H1 (cell line): Measurements from ENCODE around the gene PRSS50. TPM values are rescaled to one million over a fixed set of nuclear protein-coding genes. Genes with fewer than 3 reads are reported as not detected.
A peak's percentile ranks its signal among the peaks of the same experiment; 100 is the strongest.

Source experiments
- CTCF ChIA-PET: fragments of 300-600 bp; sonication (Branson Sonifier 250); formaldehyde crosslinking; loops from one replicate; lab custom pipeline; 2021; ENCODE audit not compliant: partially characterized antibody; lab: Charles Lee
- POLR2A ChIA-PET: fragments of 300-600 bp; sonication (Branson Sonifier 250); formaldehyde crosslinking; loops from one replicate; lab custom pipeline; 2021; ENCODE audit warnings: inconsistent platforms; ENCODE audit not compliant: partially characterized antibody; lab: Charles Lee
- DNase-seq, 2 experiments: peaks; one replicate each; pipeline versions ENCODE4 v3.0.0 to v3.0.0-alpha.2; 2010 to 2022; ENCODE audit warnings: low spot score in 2 of 2, low read depth in 1 of 2, mixed read lengths in 1 of 2
- FAIRE-seq: peaks from 2 replicates; lab custom pipeline; 2011; peaks lifted over from hg19 to GRCh38; lab: Jason Lieb, UNC
- H2AFZ ChIP-seq: 2 replicates; pipeline ENCODE4 v1.8.1; 2012; ENCODE audit warnings: low read length, inconsistent platforms
- H2AK5ac ChIP-seq: 2 replicates; pipeline ENCODE4 v1.6.1; 2013; ENCODE audit warnings: low read depth, low read length
- H2BK120ac ChIP-seq: replicated peaks from 2 replicates; pipeline ENCODE3; 2013; ENCODE audit warnings: low read depth, low read length, inconsistent platforms
- H2BK12ac ChIP-seq: 2 replicates; pipeline ENCODE4 v1.6.1; 2013; ENCODE audit warnings: low read depth, low read length
- H2BK15ac ChIP-seq: 2 replicates; pipeline ENCODE4 v1.6.1; 2013; ENCODE audit warnings: low read length
- H2BK20ac ChIP-seq: 2 replicates; pipeline ENCODE4 v1.6.1; 2013; ENCODE audit warnings: low read length
- H2BK5ac ChIP-seq: 2 replicates; pipeline ENCODE4 v1.6.1; 2013; ENCODE audit warnings: low read depth, low read length
- H3K14ac ChIP-seq: 2 replicates; pipeline ENCODE4 v1.6.1; 2013; ENCODE audit warnings: inconsistent platforms; ENCODE audit not compliant: insufficient read length
- H3K18ac ChIP-seq: 2 replicates; pipeline ENCODE4 v1.6.1; 2013; ENCODE audit warnings: low read length; ENCODE audit errors: extremely low read depth
- H3K23ac ChIP-seq: 2 replicates; pipeline ENCODE4 v1.6.1; 2013; ENCODE audit warnings: inconsistent platforms; ENCODE audit not compliant: insufficient read length
- H3K23me2 ChIP-seq: 2 replicates; pipeline ENCODE4 v1.6.1; 2013; ENCODE audit warnings: low read depth, low read length
- H3K27ac ChIP-seq: 2 replicates; pipeline ENCODE4 v1.6.1; 2011; ENCODE audit warnings: low read depth, low read length, inconsistent platforms
- H3K27me3 ChIP-seq, 4 experiments: replicated peaks in 1 of 4; 1 replicate in 1 of 4; 2 replicates in 3 of 4; pipeline versions ENCODE4 v1.6.1 to v1.8.1; 2011 to 2013; ENCODE audit warnings: low read length in 3 of 4, mild to moderate bottlenecking in 3 of 4, inconsistent platforms in 2 of 4, mixed read lengths in 2 of 4, moderate library complexity in 1 of 4; ENCODE audit not compliant: control insufficient read depth in 3 of 4, insufficient read depth in 3 of 4; ENCODE audit errors: extremely low read depth in 1 of 4
- H3K36me3 ChIP-seq, 4 experiments: 2 replicates each; pipeline versions ENCODE4 v1.6.1 to v1.8.1; 2011 to 2013; ENCODE audit warnings: mild to moderate bottlenecking in 4 of 4, low read length in 3 of 4, moderate library complexity in 2 of 4, control low read depth in 1 of 4, inconsistent platforms in 1 of 4; ENCODE audit not compliant: insufficient read depth in 4 of 4, control insufficient read depth in 2 of 4
- H3K4ac ChIP-seq: replicated peaks from 2 replicates; pipeline ENCODE3; 2013; ENCODE audit warnings: low read length, low read depth, mixed read lengths, inconsistent platforms; ENCODE audit not compliant: insufficient read length
- H3K4me1 ChIP-seq, 4 experiments: replicated peaks in 1 of 4; 1 replicate in 1 of 4; 2 replicates in 3 of 4; pipeline versions ENCODE4 v1.6.1 to v1.8.1; 2011 to 2013; ENCODE audit warnings: low read length in 3 of 4, inconsistent platforms in 2 of 4, mixed read lengths in 1 of 4; ENCODE audit not compliant: insufficient read depth in 4 of 4, control insufficient read depth in 3 of 4
- H3K4me2 ChIP-seq, 2 experiments: 2 replicates each; pipeline versions ENCODE4 v1.6.1 to v1.8.1; 2011 to 2013; ENCODE audit warnings: low read depth in 2 of 2, low read length in 2 of 2, control low read depth in 1 of 2, inconsistent platforms in 1 of 2, mild to moderate bottlenecking in 1 of 2; ENCODE audit not compliant: insufficient read depth in 1 of 2
- H3K4me3 ChIP-seq, 4 experiments: fragments of 200-600, 300-600 bp in 1 of 4; sonication (generic), shearing (Covaris generic), sonication (Bioruptor Twin) in 1 of 4; 2 replicates each; pipeline versions ENCODE4 v1.5.1 to v1.8.1; 2011 to 2016; ENCODE audit warnings: low read length in 4 of 4, low read depth in 3 of 4, control low read depth in 2 of 4, inconsistent platforms in 2 of 4, mild to moderate bottlenecking in 2 of 4, mixed read lengths in 1 of 4, moderate library complexity in 1 of 4; ENCODE audit not compliant: insufficient read depth in 2 of 4; ENCODE audit errors: extremely low read depth in 1 of 4
- H3K56ac ChIP-seq: replicated peaks from 2 replicates; pipeline ENCODE3; 2013; ENCODE audit warnings: low read depth, mild to moderate bottlenecking, mixed read lengths, low read length, inconsistent platforms; ENCODE audit not compliant: insufficient read length
- H3K79me1 ChIP-seq: 2 replicates; pipeline ENCODE4 v1.6.1; 2013; ENCODE audit warnings: low read depth, low read length, control low read depth
- H3K79me2 ChIP-seq, 2 experiments: 2 replicates each; pipeline versions ENCODE4 v1.6.1 to v1.8.1; 2012 to 2013; ENCODE audit warnings: low read length in 2 of 2, mild to moderate bottlenecking in 2 of 2, inconsistent platforms in 1 of 2; ENCODE audit not compliant: insufficient read depth in 2 of 2, control insufficient read depth in 1 of 2
- H3K9ac ChIP-seq, 4 experiments: replicated peaks in 1 of 4; 1 replicate in 1 of 4; 2 replicates in 3 of 4; pipeline versions ENCODE4 v1.6.1 to v1.8.1; 2011 to 2013; ENCODE audit warnings: low read depth in 3 of 4, low read length in 3 of 4, control low read depth in 2 of 4, mild to moderate bottlenecking in 2 of 4, moderate library complexity in 2 of 4, inconsistent platforms in 1 of 4; ENCODE audit errors: extremely low read depth in 1 of 4
- H3K9me3 ChIP-seq, 2 experiments: 2 replicates each; pipeline versions ENCODE4 v1.6.1 to v1.8.1; 2012 to 2013; ENCODE audit warnings: mild to moderate bottlenecking in 2 of 2, moderate library complexity in 2 of 2, control low read depth in 1 of 2, inconsistent platforms in 1 of 2, low read depth in 1 of 2, low read length in 1 of 2, mixed read lengths in 1 of 2; ENCODE audit not compliant: insufficient read depth in 2 of 2
- H4K20me1 ChIP-seq, 2 experiments: replicated peaks in 1 of 2; 2 replicates each; pipeline versions ENCODE3 to v1.8.1; 2011 to 2013; ENCODE audit warnings: inconsistent platforms in 2 of 2, low read length in 2 of 2, mild to moderate bottlenecking in 1 of 2; ENCODE audit not compliant: insufficient read depth in 2 of 2, control insufficient read depth in 1 of 2
- H4K5ac ChIP-seq: 2 replicates; pipeline ENCODE4 v1.6.1; 2013; ENCODE audit warnings: low read length, low read depth, mixed read lengths, inconsistent platforms; ENCODE audit not compliant: insufficient read length
- H4K8ac ChIP-seq: 2 replicates; pipeline ENCODE4 v1.8.0; 2013; ENCODE audit warnings: mild to moderate bottlenecking, moderate library complexity, low read length, inconsistent platforms; ENCODE audit not compliant: insufficient read depth; ENCODE audit errors: extremely low read depth
- H4K91ac ChIP-seq: replicated peaks from 2 replicates; pipeline ENCODE3; 2013; ENCODE audit warnings: low read length, mixed read lengths, inconsistent platforms; ENCODE audit not compliant: insufficient read length
- ASH2L ChIP-seq: fragments of 200-600, 300-600 bp; sonication (generic); IDR thresholded peaks from one replicate; pipeline ENCODE4 v1.7.1; 2017; ENCODE audit warnings: low read length
- CTCF ChIP-seq, 3 experiments: IDR thresholded peaks; 1 replicate in 2 of 3; 2 replicates in 1 of 3; pipeline versions ENCODE4 v1.5.1 to v1.6.1; 2011; ENCODE audit warnings: low read length in 3 of 3, mild to moderate bottlenecking in 3 of 3, inconsistent platforms in 2 of 3, low read depth in 1 of 3, moderate library complexity in 1 of 3; ENCODE audit not compliant: insufficient read depth in 1 of 3; ENCODE audit errors: control extremely low read depth in 1 of 3
- FOSL1 ChIP-seq: IDR thresholded peaks from 2 replicates; pipeline ENCODE4 v1.6.1; 2011; ENCODE audit warnings: mild to moderate bottlenecking, low read depth, low read length, moderate library complexity; ENCODE audit not compliant: insufficient read depth
- GABPA ChIP-seq: IDR thresholded peaks from 2 replicates; pipeline ENCODE4 v1.6.1; 2011; ENCODE audit warnings: mild to moderate bottlenecking, low read length, moderate library complexity, borderline replicate concordance; ENCODE audit not compliant: insufficient read depth
- KDM5A ChIP-seq: fragments of 200-600 bp; IDR thresholded peaks from 2 replicates; pipeline ENCODE4 v1.7.1; 2012; ENCODE audit warnings: mild to moderate bottlenecking, low read length, inconsistent platforms, mixed read lengths
- POU5F1 ChIP-seq: IDR thresholded peaks from 2 replicates; pipeline ENCODE4 v1.6.1; 2011; ENCODE audit warnings: low read depth, mild to moderate bottlenecking, low read length, moderate library complexity
- RAD21 ChIP-seq, 2 experiments: IDR thresholded peaks in 1 of 2; conservative IDR thresholded peaks in 1 of 2; 2 replicates each; pipeline ENCODE4 v1.6.1; 2011; ENCODE audit warnings: low read depth in 2 of 2, low read length in 2 of 2, improper control_type of control experiment in 1 of 2, inconsistent platforms in 1 of 2, mild to moderate bottlenecking in 1 of 2, moderate library complexity in 1 of 2
- RFX5 ChIP-seq: IDR thresholded peaks from 2 replicates; pipeline ENCODE4 v1.6.1; 2011; ENCODE audit warnings: low read depth, low read length, improper control_type of control experiment, borderline replicate concordance
- SIN3A ChIP-seq, 2 experiments: IDR thresholded peaks in 1 of 2; conservative IDR thresholded peaks in 1 of 2; 2 replicates each; pipeline ENCODE4 v1.6.1; 2011 to 2012; ENCODE audit warnings: low read length in 2 of 2, improper control_type of control experiment in 1 of 2, low read depth in 1 of 2, mild to moderate bottlenecking in 1 of 2
- WGBS, 2 experiments: shearing (Covaris generic) in 1 of 2; methylation state at CpG; one replicate each; pipeline versions ENCODE4 v1.1.6 to v1.1.7; 2013 to 2015; ENCODE audit warnings: low lambda C conversion rate in 2 of 2, mixed read lengths in 2 of 2, inconsistent platforms in 1 of 2, low coverage in 1 of 2, missing lambda C conversion rate in 1 of 2; ENCODE audit not compliant: insufficient replicate concordance in 2 of 2, insufficient coverage in 1 of 2, insufficient read length in 1 of 2; ENCODE audit errors: extremely low coverage in 1 of 2, missing lambda C conversion rate in 1 of 2; 5-methylcytosine and 5-hydroxymethylcytosine counted together
- polyA plus RNA-seq, 7 experiments: library from polyadenylated mRNA; depleted of rRNA in 3 of 7; stranded (reverse) in 5 of 7; unstranded in 2 of 7; fragments of >200 nt in 5 of 7; fragments of 200-250 nt in 2 of 7; gene quantifications; 1 replicate in 5 of 7; 2 replicates in 1 of 7; 4 replicates in 1 of 7; pipeline versions ENCODE4 v1.2.1 to v1.2.3, GENCODE V29; 2011 to 2013; ENCODE audit warnings: missing spikeins in 2 of 7, mixed read lengths in 2 of 7
- total RNA-seq: library from RNA; stranded (reverse); fragmentation: NEBNext Ultra II Directional; extraction: Animal tissue kit (Norgen Biotek cat#: 25700); gene quantifications from 2 replicates; pipeline ENCODE4 v1.2.1, GENCODE V29; 2021

The PRSS50 gene
- total and polyA plus RNA-seq, 2 of the 8 experiments (the other 6 are each of a cell fraction or from before 2014, with no cell fraction given) = 0.47 to 0.71 TPM

- no peak overlapping the region for H3K27ac ChIP-seq
- no peak overlapping the region; a peak in 1 of 7 replicates for H3K9ac ChIP-seq
- H3K56ac ChIP-seq = no peak overlapping the region
- H3K9me3 ChIP-seq = no peaks in the 10 kb centered on the region
- no peak overlapping the region for H2BK12ac ChIP-seq
- no peak overlapping the region for H4K91ac ChIP-seq
- no peak overlapping the region for H3K4me2 ChIP-seq
- no peak overlapping the region for H3K23ac ChIP-seq
- TF ChIP-seq ASH2L = no peak
- TF ChIP-seq SIN3A (conservative IDR thresholded peaks at IDR 0.05 in 1 of 2, IDR thresholded peaks at IDR 0.05 in 1 of 2; ENCODE audit: low read depth in 1 of 2, low read length in 2 of 2) = no peak
- no peak for TF ChIP-seq RAD21 (IDR thresholded peaks at IDR 0.05 in 1 of 2, conservative IDR thresholded peaks at IDR 0.05 in 1 of 2; ENCODE audit: low read depth in 2 of 2, low read length in 2 of 2)
- no peak for TF ChIP-seq KDM5A
- no peak for TF ChIP-seq FOSL1
- no peak for TF ChIP-seq RFX5
- no peak for TF ChIP-seq GABPA
- no peak for TF ChIP-seq POU5F1
- no peak for TF ChIP-seq CTCF (IDR thresholded peaks at IDR 0.05; ENCODE audit: control extremely low read depth in 1 of 3, insufficient read depth in 1 of 3, low read depth in 1 of 3, low read length in 3 of 3)
- no peaks in the 10 kb centered on the region for H3K79me2 ChIP-seq
- ChIA-PET CTCF (interaction anchor here (0.7 to 1.3 kb wide), 5 partner anchors 19 to 229 kb away, joined by 3 to 4 read pairs (median 3); no protein-coding TSS in a partner anchor), POLR2A (interaction anchor here (0.6 to 1.2 kb wide), 2 partner anchors 26 to 29 kb away, joined by 3 to 4 read pairs; no protein-coding TSS in a partner anchor)
- H3K14ac ChIP-seq = no peak overlapping the region
- H2AK5ac ChIP-seq = no peak overlapping the region
- H3K4ac ChIP-seq = no peak overlapping the region
- H3K4me3 ChIP-seq = no peak overlapping the region
- no peak overlapping the region for H4K5ac ChIP-seq
- H3K4me1 ChIP-seq = peaks cover 9 to 18% (median 15%) of the 10 kb centered on the region in 4 experiments
- H2AFZ ChIP-seq = no peak overlapping the region
- H4K20me1 ChIP-seq = no peaks in the 10 kb centered on the region
- H2BK15ac ChIP-seq = no peak overlapping the region
- no peak overlapping the region for H2BK20ac ChIP-seq
- H2BK120ac ChIP-seq = no peak overlapping the region
- H2BK5ac ChIP-seq = no peak overlapping the region
- WGBS, 2 experiments = 94% methylated on average over 7 of the region's 7 CpGs; no CpG with 5 or more reads in 1 of the 2 experiments
- H3K36me3 ChIP-seq = no peaks in the 10 kb centered on the region
- no peak overlapping the region for H3K18ac ChIP-seq
- no peaks in the 10 kb centered on the region; a peak in 1 of 7 replicates for H3K27me3 ChIP-seq
- FAIRE-seq (no peak), DNase-seq (peak in 1 of 2 experiments; percentile 35)
- H3K23me2 ChIP-seq = no peaks in the 10 kb centered on the region
- no peaks in the 10 kb centered on the region for H3K79me1 ChIP-seq
- H4K8ac ChIP-seq = no peak overlapping the region
Measured at GRCh38 chr3:46666453-46666845, 51.2 kb downstream of the PRSS50 start.
